K562 (cell line): ENCODE data around the gene NOL4L. TPM values are rescaled to one million over a fixed set of nuclear protein-coding genes. Genes with fewer than 3 reads are reported as not detected.

Source experiments
- ATAC-seq: fragments of 200-7000 bp; cut with Tn5 transposase; 3 replicates; pipeline ENCODE4 v1.9.1; 2020; ENCODE audit warnings: moderate library complexity
- BruUV-seq: library from RNA; stranded (reverse); fragments of 400-500 nt; replicated peaks from 2 replicates; lab custom pipeline; 2021; lab: Mats Ljungman, UMichigan
- CTCF ChIA-PET: fragments of 300-600 bp; formaldehyde crosslinking; extraction: SDS; loops from one replicate; lab custom pipeline; 2021; ENCODE audit warnings: low intra/inter-chr PET ratio; lab: Yijun Ruan, JAX
- POLR2A ChIA-PET: fragments of 300-600, 350-650 bp; sonication (Branson Sonifier 250); formaldehyde crosslinking; extraction: SDS; loops from one replicate; lab custom pipeline; 2021; ENCODE audit warnings: antibody characterized with exemption, inconsistent platforms; lab: Yijun Ruan, JAX
- DNase-seq, 4 experiments: peaks; one replicate each; pipeline versions ENCODE4 v3.0.0 to v3.0.0-alpha.2; 2011 to 2018; ENCODE audit warnings: low spot score in 3 of 4, mixed read lengths in 3 of 4; ENCODE audit errors: extremely low read depth in 1 of 4
- FAIRE-seq: peaks from 2 replicates; lab custom pipeline; 2011; peaks lifted over from hg19 to GRCh38; lab: Jason Lieb, UNC
- H2AFZ ChIP-seq: 2 replicates; pipeline ENCODE4 v1.6.0; 2011; ENCODE audit warnings: low read depth, low read length, control low read depth, inconsistent platforms
- H3K27ac ChIP-seq: fragments of 200-600 bp; 3 replicates; pipeline ENCODE4 v1.8.0; 2011; ENCODE audit warnings: low read depth, mild to moderate bottlenecking, control low read depth, inconsistent platforms, low read length, moderate library complexity, mixed read lengths; ENCODE audit errors: extremely low read depth
- H3K27me3 ChIP-seq, 2 experiments: fragments of 300-600 bp in 1 of 2; 2 replicates in 1 of 2; 3 replicates in 1 of 2; pipeline versions ENCODE4 v1.6.0 to v1.8.0; 2011; ENCODE audit warnings: inconsistent platforms in 2 of 2, low read length in 2 of 2, mild to moderate bottlenecking in 1 of 2, mixed read lengths in 1 of 2, moderate library complexity in 1 of 2; ENCODE audit not compliant: control insufficient read depth in 2 of 2, insufficient read depth in 2 of 2
- H3K36me3 ChIP-seq: fragments of 300-600 bp; 3 replicates; pipeline ENCODE4 v1.8.0; 2011; ENCODE audit warnings: mild to moderate bottlenecking, low read length, inconsistent platforms; ENCODE audit not compliant: control insufficient read depth, insufficient read depth
- H3K4me1 ChIP-seq, 2 experiments: fragments of 200-600 bp in 1 of 2; replicated peaks in 1 of 2; 2 replicates in 1 of 2; 3 replicates in 1 of 2; pipeline versions ENCODE4 v1.5.1 to v1.8.0; 2011; ENCODE audit warnings: inconsistent platforms in 2 of 2, low read length in 2 of 2, mild to moderate bottlenecking in 1 of 2, mixed read lengths in 1 of 2, moderate library complexity in 1 of 2; ENCODE audit not compliant: control insufficient read depth in 2 of 2, insufficient read depth in 2 of 2
- H3K4me2 ChIP-seq: 2 replicates; pipeline ENCODE4 v1.6.1; 2011; ENCODE audit warnings: low read length, control low read depth, inconsistent platforms, mixed read lengths; ENCODE audit not compliant: insufficient read depth
- H3K4me3 ChIP-seq: fragments of 200-600 bp; sonication (generic), shearing (Covaris generic); 2 replicates; pipeline ENCODE4 v1.5.1; 2016; ENCODE audit warnings: control low read depth, inconsistent platforms
- H3K79me2 ChIP-seq: fragments of 200-600 bp; 3 replicates; pipeline ENCODE4 v1.8.0; 2011; ENCODE audit warnings: low read length, inconsistent platforms; ENCODE audit not compliant: control insufficient read depth, insufficient read depth
- H3K9ac ChIP-seq, 2 experiments: 2 replicates each; pipeline versions ENCODE4 v1.6.0 to v1.6.1; 2011; ENCODE audit warnings: low read depth in 2 of 2, low read length in 2 of 2, control low read depth in 1 of 2, inconsistent platforms in 1 of 2, mild to moderate bottlenecking in 1 of 2, mixed read lengths in 1 of 2; ENCODE audit not compliant: insufficient read depth in 1 of 2
- H3K9me1 ChIP-seq: one replicate; pipeline ENCODE4 v1.6.0; 2011; ENCODE audit warnings: inconsistent platforms, mild to moderate bottlenecking, low read length, moderate library complexity; ENCODE audit not compliant: control insufficient read depth, insufficient read depth
- H3K9me3 ChIP-seq: replicated peaks from 2 replicates; pipeline ENCODE4 v1.5.1; 2011; ENCODE audit warnings: low read depth, low read length, inconsistent platforms; ENCODE audit not compliant: control insufficient read depth, insufficient read depth
- H4K20me1 ChIP-seq: replicated peaks from 2 replicates; pipeline ENCODE4 v1.6.1; 2011; ENCODE audit warnings: low read length, inconsistent platforms, mixed read lengths; ENCODE audit not compliant: control insufficient read depth, insufficient read depth
- ARID3B ChIP-seq: fragments of 250-450 bp; sonication (Bioruptor Pico); IDR thresholded peaks from 2 replicates; pipeline ENCODE4 v1.4.0; 2020; ENCODE audit warnings: borderline replicate concordance
- C11orf30 ChIP-seq: fragments of 450-650 bp; IDR thresholded peaks from 2 replicates; pipeline ENCODE4 v1.6.1; 2016; ENCODE audit warnings: low read depth, mild to moderate bottlenecking
- CBX8 ChIP-seq: fragments of 200-600 bp; sonication (generic); IDR thresholded peaks from 2 replicates; pipeline ENCODE4 v1.6.1; 2012; ENCODE audit warnings: borderline replicate concordance, mixed run types, low read depth, mild to moderate bottlenecking, moderate library complexity, mixed read lengths, low read length, control low read depth, inconsistent platforms; ENCODE audit not compliant: poor library complexity, severe bottlenecking; ENCODE audit errors: extremely low read depth
- KAT7 ChIP-seq: sonication (generic); formaldehyde crosslinking; IDR thresholded peaks from 2 replicates; pipeline ENCODE4 v1.8.0; 2022; ENCODE audit warnings: missing genetic modification reagents, mild to moderate bottlenecking, borderline replicate concordance
- MAFF ChIP-seq: IDR thresholded peaks from 2 replicates; pipeline ENCODE4 v1.6.1; 2012; ENCODE audit warnings: low read length, improper control_type of control experiment
- MAFG ChIP-seq: fragments of 450-650 bp; conservative IDR thresholded peaks from 2 replicates; pipeline ENCODE4 v1.6.1; 2016; ENCODE audit warnings: missing genetic modification characterization, missing compliant biosample characterization
- MCM5 ChIP-seq: fragments of 450-650 bp; IDR thresholded peaks from 2 replicates; pipeline ENCODE4 v1.6.1; 2016; ENCODE audit warnings: low read depth
- NFE2 ChIP-seq: IDR thresholded peaks from 2 replicates; pipeline ENCODE4 v1.6.1; 2014; ENCODE audit warnings: antibody characterized with exemption, low read depth
- POLR3G ChIP-seq: IDR thresholded peaks from 2 replicates; pipeline ENCODE4 v1.6.1; 2011; ENCODE audit not compliant: insufficient read length, insufficient replicate concordance; ENCODE audit errors: extremely low read depth
- YBX1 ChIP-seq: fragments of 450-650 bp; IDR thresholded peaks from 2 replicates; pipeline ENCODE4 v1.7.1; 2016; ENCODE audit warnings: mild to moderate bottlenecking
- ZEB2 ChIP-seq: fragments of 450-650 bp; IDR thresholded peaks from 2 replicates; pipeline ENCODE4 v1.6.1; 2016
- ZNF134 ChIP-seq: fragments of 250-450 bp; sonication (Bioruptor Pico); conservative IDR thresholded peaks from 2 replicates; pipeline ENCODE4 v1.4.0; 2020
- ZNF316 ChIP-seq: fragments of 450-650 bp; IDR thresholded peaks from 2 replicates; pipeline ENCODE4 v1.6.1; 2016
- ZNF384 ChIP-seq: IDR thresholded peaks from 2 replicates; pipeline ENCODE4 v1.6.1; 2012; ENCODE audit warnings: low read depth, low read length, improper control_type of control experiment
- WGBS: fragments of 100-300 bp; shearing (Covaris generic); methylation state at CpG from one replicate; pipeline ENCODE4 v1.1.6; 2016; ENCODE audit warnings: low coverage, mixed read lengths; ENCODE audit not compliant: insufficient coverage; ENCODE audit errors: missing lambda C conversion rate; 5-methylcytosine and 5-hydroxymethylcytosine counted together
- in situ Hi-C: fragments of 300-500 bp; cut with MboI; formaldehyde crosslinking; loops from 4 replicates; pipeline ENCODE4 v1.15.0; 2018; ENCODE audit warnings: inconsistent platforms, mixed read lengths
- intact Hi-C: fragments of 100-400 bp; cut with micrococcal nuclease; formaldehyde crosslinking; loops from 2 replicates; pipeline ENCODE4 v1.14.2; 2022
- polyA plus RNA-seq, 8 experiments: library from polyadenylated mRNA; depleted of rRNA in 4 of 8; stranded (reverse) in 5 of 8; unstranded in 3 of 8; fragments of >200 nt; fragmentation: Nextera tagmentation in 2 of 8; fragmentation: Illumina TruSeq in 1 of 8; extraction: Ambion mirVana in 2 of 8; extraction: Trizol in 1 of 8; gene quantifications; 2 replicates each; pipeline versions ENCODE4 v1.2.1 to v1.2.3, GENCODE V29; 2011 to 2014; ENCODE audit warnings: inconsistent platforms in 1 of 8, missing spikeins in 1 of 8
- total RNA-seq, 7 experiments: library from RNA; depleted of rRNA in 6 of 7; stranded (reverse); fragments of >200 nt in 6 of 7; fragmentation: Illumina TruSeq in 2 of 7; extraction: Trizol in 2 of 7; gene quantifications; 2 replicates each; pipeline versions ENCODE4 v1.2.1 to v1.2.3, GENCODE V29; 2011 to 2021; ENCODE audit warnings: low replicate concordance in 1 of 7

NOL4L gene
- total and polyA plus RNA-seq, 9 of the 15 experiments (the other 6 are each of a cell fraction or from before 2014, with no cell fraction given) = 5.1 to 36.2 (median 13.6) TPM

- no peak for TF ChIP-seq ZNF134
- no peak for TF ChIP-seq ZEB2
- TF ChIP-seq ARID3B = no peak
- no peak for TF ChIP-seq MCM5
- TF ChIP-seq CBX8 = no peak
- TF ChIP-seq POLR3G = no peak
Observed at GRCh38 chr20:32427996-32428395, 157.1 kb downstream of the NOL4L start (continued).

- CTCF ChIA-PET = no interaction called here
- no peak overlapping the region for H3K4me3 ChIP-seq
- DNase-seq (no peak), FAIRE-seq (no peak), ATAC-seq (no peak)
- H3K27ac ChIP-seq = no peak overlapping the region
- no peak overlapping the region for H2AFZ ChIP-seq
- no peaks in the 10 kb centered on the region for H3K36me3 ChIP-seq
- WGBS = 71% methylated on average over 2 of the region's 2 CpGs
- intact Hi-C loops = no loop called here
- no peak overlapping the region for H3K9ac ChIP-seq
- in situ Hi-C loops = no loop called here
- H3K79me2 ChIP-seq = peaks cover 38% of the 10 kb centered on the region
- POLR2A ChIA-PET = interaction anchor here (0.6 kb wide), 1 partner anchor 282 kb away, joined by 3 read pairs; no protein-coding TSS in a partner anchor
- no peak overlapping the region for H3K4me2 ChIP-seq
- no peaks in the 10 kb centered on the region for H3K27me3 ChIP-seq
- no peaks in the 10 kb centered on the region for H3K4me1 ChIP-seq
- BruUV-seq = no TSS peak
- H4K20me1 ChIP-seq = no peaks in the 10 kb centered on the region
- H3K9me1 ChIP-seq = no peaks in the 10 kb centered on the region
- H3K9me3 ChIP-seq = no peaks in the 10 kb centered on the region
- TF ChIP-seq C11orf30 (peak; percentile 47; the same call in 1 of the 2 replicates), ZNF316 (peak; percentile 56), NFE2 (0 out of 2 replicates have a peak, but pooled peaks have one; percentile 27), ZNF384 (0 out of 2 replicates have a peak, but pooled peaks have one; percentile 44), YBX1 (no peak), MAFF (0 out of 2 replicates have a peak, but pooled peaks have one; percentile 5), KAT7 (CRISPR knock-in tag) (no peak), MAFG (tag) (peak; percentile 71)
Observed at GRCh38 chr20:32421290-32421689, 163.8 kb downstream of the NOL4L start.
